Tibial nerve (tissue), 4 donors: ENCODE measurements around the gene PPP2R2C. TPM values are rescaled to one million over a fixed set of nuclear protein-coding genes. Genes with fewer than 3 reads are reported as not detected.

ENCODE experiments used
- DNase-seq, 2 donors: peaks; one replicate each; pipeline ENCODE4 v3.0.0-alpha.2; 2019; ENCODE audit warnings: low spot score in 2 of 2
- H3K27ac ChIP-seq, 4 donors: fragments of 200-600 bp; sonication (generic) in 3 of 4; one replicate each; pipeline ENCODE4 v1.5.1; 2017 to 2019; ENCODE audit warnings: mild to moderate bottlenecking in 1 of 4
- H3K27me3 ChIP-seq, 2 donors: fragments of 200-600 bp; sonication (generic) in 1 of 2; one replicate each; pipeline versions ENCODE4 v1.5.1 to v1.6.0; 2017 to 2019
- H3K36me3 ChIP-seq, 3 donors: fragments of 200-600 bp; sonication (generic); one replicate each; pipeline ENCODE4 v1.5.1; 2018 to 2019
- H3K4me1 ChIP-seq, 4 donors: fragments of 200-600 bp; sonication (generic) in 3 of 4; one replicate each; pipeline ENCODE4 v1.5.1; 2017 to 2019
- H3K4me3 ChIP-seq, 4 donors: fragments of 200-600 bp; sonication (generic) in 3 of 4; one replicate each; pipeline ENCODE4 v1.5.1; 2017 to 2019; ENCODE audit warnings: mild to moderate bottlenecking in 1 of 4, moderate library complexity in 1 of 4
- H3K9me3 ChIP-seq, 4 donors: fragments of 200-600 bp; sonication (generic) in 3 of 4; one replicate each; pipeline ENCODE4 v1.5.1; 2017 to 2019
- EP300 ChIP-seq, 2 donors: sonication (generic); formaldehyde crosslinking; IDR thresholded peaks; one replicate each; pipeline ENCODE4 v1.6.1; 2017; ENCODE audit warnings: antibody characterized with exemption in 2 of 2, mild to moderate bottlenecking in 1 of 2
- POLR2A ChIP-seq, 2 donors: fragments of 450-650 bp; IDR thresholded peaks; one replicate each; pipeline ENCODE4 v1.6.1; 2017; ENCODE audit warnings: antibody characterized with exemption in 2 of 2, mild to moderate bottlenecking in 2 of 2, moderate library complexity in 2 of 2
- WGBS, 2 donors: methylation state at CpG; one replicate each; pipeline ENCODE4 v1.1.5; 2018; 5-methylcytosine and 5-hydroxymethylcytosine counted together
- total RNA-seq, 4 donors: library from RNA; depleted of rRNA; stranded (reverse); fragments of >200 nt; gene quantifications; one replicate each; pipeline ENCODE4 v1.1.0, GENCODE V29; 2016
- TF ChIP-seq, protein P1 (sequence below), 5 experiments: fragments of 200-600 bp in 3 of 5; fragments of 450-650 bp in 2 of 5; sonication (generic) in 3 of 5; IDR thresholded peaks; one replicate each; pipeline ENCODE4 v1.5.1; 2016 to 2019; ENCODE audit warnings: antibody characterized with exemption in 5 of 5, mild to moderate bottlenecking in 3 of 5, moderate library complexity in 2 of 5

Gene PPP2R2C
- total RNA-seq, 4 donors from 2014 or later: under 0.01 to 0.66 (median 0.42) TPM; not detected in 1

DNA sequence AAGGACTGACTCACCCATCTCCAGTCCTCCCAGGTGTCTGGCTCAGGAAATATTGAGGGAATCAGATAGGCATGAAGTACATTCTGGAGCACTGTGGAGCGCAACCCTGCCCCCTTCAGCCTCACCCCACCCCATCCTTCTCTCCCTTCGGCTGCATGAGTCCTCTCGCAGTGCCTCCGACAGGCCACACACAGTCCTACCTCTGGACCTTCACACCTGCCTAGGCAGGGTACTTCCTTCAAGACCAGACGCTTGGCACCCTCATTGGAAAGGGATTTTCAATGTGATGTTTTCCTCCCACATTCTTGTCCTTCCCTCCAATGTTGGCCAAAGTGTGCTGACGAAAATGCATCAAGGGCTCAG lies 26.8 kb upstream of the PPP2R2C start:
- Histone ChIP-seq H3K9me3 (peaks cover 0 to 12% (median 0%) of the 10 kb centered on the region in 4 donors), H3K36me3 (no peaks in the 10 kb centered on the region), H3K4me1 (no peaks in the 10 kb centered on the region), H3K27me3 (no peaks in the 10 kb centered on the region), H3K4me3 (no peak overlapping the region), H3K27ac (no peak overlapping the region)
- TF ChIP-seq, protein P1, sequence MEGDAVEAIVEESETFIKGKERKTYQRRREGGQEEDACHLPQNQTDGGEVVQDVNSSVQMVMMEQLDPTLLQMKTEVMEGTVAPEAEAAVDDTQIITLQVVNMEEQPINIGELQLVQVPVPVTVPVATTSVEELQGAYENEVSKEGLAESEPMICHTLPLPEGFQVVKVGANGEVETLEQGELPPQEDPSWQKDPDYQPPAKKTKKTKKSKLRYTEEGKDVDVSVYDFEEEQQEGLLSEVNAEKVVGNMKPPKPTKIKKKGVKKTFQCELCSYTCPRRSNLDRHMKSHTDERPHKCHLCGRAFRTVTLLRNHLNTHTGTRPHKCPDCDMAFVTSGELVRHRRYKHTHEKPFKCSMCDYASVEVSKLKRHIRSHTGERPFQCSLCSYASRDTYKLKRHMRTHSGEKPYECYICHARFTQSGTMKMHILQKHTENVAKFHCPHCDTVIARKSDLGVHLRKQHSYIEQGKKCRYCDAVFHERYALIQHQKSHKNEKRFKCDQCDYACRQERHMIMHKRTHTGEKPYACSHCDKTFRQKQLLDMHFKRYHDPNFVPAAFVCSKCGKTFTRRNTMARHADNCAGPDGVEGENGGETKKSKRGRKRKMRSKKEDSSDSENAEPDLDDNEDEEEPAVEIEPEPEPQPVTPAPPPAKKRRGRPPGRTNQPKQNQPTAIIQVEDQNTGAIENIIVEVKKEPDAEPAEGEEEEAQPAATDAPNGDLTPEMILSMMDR (IDR thresholded peaks at IDR 0.05): no peak
- TF ChIP-seq EP300 (IDR thresholded peaks at IDR 0.05) (no peak), POLR2A (IDR thresholded peaks at IDR 0.05) (no peak)
- no peak for DNase-seq
- 77 to 81% methylated on average over 6 of the region's 6 CpGs for WGBS, 2 donors

DNA sequence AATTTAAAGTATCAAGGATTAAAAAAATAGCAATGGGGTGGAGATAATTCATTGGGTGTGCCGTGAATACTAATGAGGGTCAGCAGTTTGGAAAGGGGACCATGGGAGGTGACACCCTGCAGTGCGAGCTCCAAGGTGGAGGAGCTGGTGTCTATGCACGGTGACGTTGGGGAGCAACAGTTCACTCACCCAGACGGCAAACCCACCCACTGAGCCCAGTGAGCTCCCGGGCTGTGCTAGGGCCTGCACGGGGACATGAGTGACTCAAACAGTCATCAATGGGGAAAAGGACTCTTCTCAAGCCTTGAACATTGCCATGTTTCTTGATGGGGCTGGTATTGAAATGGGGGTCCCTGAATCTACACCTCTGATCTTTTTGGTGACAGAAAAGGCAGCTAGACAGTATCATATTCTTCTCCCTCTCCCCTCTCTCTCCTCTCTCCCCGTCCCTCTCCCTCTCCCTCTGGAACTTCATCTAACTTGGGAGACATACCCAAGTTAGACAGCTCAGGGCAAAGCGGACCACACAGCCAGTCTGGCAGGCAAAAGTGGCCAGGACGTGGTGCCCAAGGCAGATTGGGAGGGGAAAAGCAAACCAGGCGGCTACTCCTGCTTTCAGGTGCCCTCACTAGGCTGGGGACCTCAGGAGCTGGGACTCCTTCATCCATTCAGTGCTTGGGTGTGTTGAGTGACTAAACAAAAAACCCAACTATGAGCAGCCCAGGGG lies 26.3 kb upstream of the PPP2R2C start:
- 59 to 65% methylated on average over 11 of the region's 11 CpGs for WGBS, 2 donors
- Histone ChIP-seq H3K4me1 (peaks cover 0 to 3% (median 0%) of the 10 kb centered on the region in 4 donors), H3K9me3 (peaks cover 0 to 6% (median 0%) of the 10 kb centered on the region in 4 donors), H3K27me3 (no peaks in the 10 kb centered on the region), H3K4me3 (no peak overlapping the region), H3K36me3 (no peaks in the 10 kb centered on the region), H3K27ac (no peak overlapping the region)
- TF ChIP-seq, protein P1 (IDR thresholded peaks at IDR 0.05): no peak
- TF ChIP-seq EP300 (IDR thresholded peaks at IDR 0.05): no peak
- no peak for TF ChIP-seq POLR2A (IDR thresholded peaks at IDR 0.05)
- no peak for DNase-seq

DNA sequence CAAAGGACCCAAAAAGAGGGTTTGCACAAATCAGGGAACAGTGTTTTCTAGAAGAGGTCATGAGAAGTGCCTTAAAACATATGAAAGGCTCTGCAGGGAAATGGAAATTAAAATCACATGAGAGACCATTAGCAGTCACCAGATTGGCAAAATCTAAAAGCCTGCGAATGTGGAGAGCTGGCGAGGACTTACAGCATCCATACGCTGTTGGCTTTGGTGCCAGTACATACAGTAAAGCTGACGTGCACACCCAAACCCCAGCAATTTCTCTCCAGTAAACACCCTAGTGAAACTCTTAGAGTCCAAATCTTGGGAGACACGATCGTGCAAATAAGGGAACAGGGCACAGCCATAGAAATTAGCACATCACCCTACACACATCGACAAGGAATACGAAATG lies 25.4 kb upstream of the PPP2R2C start:
- H3K4me3 ChIP-seq: no peak overlapping the region
- H3K27ac ChIP-seq: no peak overlapping the region
- H3K9me3 ChIP-seq: no peaks in the 10 kb centered on the region
- H3K4me1 ChIP-seq: peaks cover 0 to 6% (median 0%) of the 10 kb centered on the region in 4 donors
- 87 to 92% methylated on average over 8 of the region's 8 CpGs for whole genome bisulfite sequencing, 2 donors
- TF ChIP-seq, protein P1 (IDR thresholded peaks at IDR 0.05): no peak
- TF ChIP-seq POLR2A (IDR thresholded peaks at IDR 0.05): no peak
- no peak for TF ChIP-seq EP300 (IDR thresholded peaks at IDR 0.05)
- no peaks in the 10 kb centered on the region for H3K27me3 ChIP-seq
- DNase-seq: no peak
- no peaks in the 10 kb centered on the region for H3K36me3 ChIP-seq

DNA sequence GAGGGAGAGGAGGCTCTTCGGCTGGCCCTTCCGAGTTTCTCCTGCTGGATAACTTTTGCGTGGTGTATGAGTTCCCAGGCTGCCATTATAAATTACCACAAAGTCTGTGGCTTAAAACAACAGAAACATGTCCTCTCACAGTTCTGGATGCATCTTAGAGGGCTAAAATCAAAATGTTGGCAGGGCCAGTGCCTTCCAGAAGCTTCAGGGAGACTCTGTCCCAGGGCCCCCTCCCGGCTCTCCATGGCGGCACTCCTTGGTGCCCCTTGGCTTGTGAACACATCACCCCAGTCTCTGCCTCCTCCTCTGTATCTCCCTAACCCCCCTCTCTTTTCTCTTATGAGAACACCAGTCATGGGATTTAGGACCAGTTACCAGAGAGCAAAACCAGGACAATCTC lies 23.3 kb upstream of the PPP2R2C start:
- TF ChIP-seq, protein P1 (IDR thresholded peaks at IDR 0.05): no peak
- no peak for TF ChIP-seq POLR2A (IDR thresholded peaks at IDR 0.05)
- TF ChIP-seq EP300 (IDR thresholded peaks at IDR 0.05): no peak
- 90 to 93% methylated on average over 5 of the region's 5 CpGs for WGBS, 2 donors
- Histone ChIP-seq H3K4me3 (no peak overlapping the region), H3K27me3 (no peaks in the 10 kb centered on the region), H3K9me3 (peaks cover 0 to 16% (median 0%) of the 10 kb centered on the region in 4 donors), H3K36me3 (no peaks in the 10 kb centered on the region), H3K4me1 (peaks cover 0 to 6% (median 0%) of the 10 kb centered on the region in 4 donors), H3K27ac (no peak overlapping the region)
- DNase-seq: no peak

DNA sequence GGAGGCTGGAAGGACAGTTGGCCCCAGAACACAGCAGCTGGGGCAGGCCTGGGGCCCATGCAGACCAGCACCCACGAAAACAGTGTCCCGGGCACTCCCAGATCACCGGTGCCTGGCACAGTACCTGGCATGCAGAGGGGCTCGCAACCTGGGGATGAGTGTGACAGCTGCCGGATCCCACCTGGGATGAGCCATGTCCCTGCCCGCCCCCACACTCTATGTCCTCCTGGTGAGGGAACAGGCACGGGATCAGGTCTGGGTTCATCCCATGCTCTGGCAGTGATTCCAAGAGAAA lies 22.8 kb upstream of the PPP2R2C start:
- Histone ChIP-seq H3K27me3 (no peaks in the 10 kb centered on the region), H3K4me3 (no peak overlapping the region), H3K4me1 (peaks cover 0 to 6% (median 0%) of the 10 kb centered on the region in 4 donors), H3K9me3 (peaks cover 0 to 20% (median 0%) of the 10 kb centered on the region in 4 donors), H3K36me3 (no peaks in the 10 kb centered on the region), H3K27ac (no peak overlapping the region)
- no peak for DNase-seq
- whole genome bisulfite sequencing, 2 donors: 88 to 93% methylated on average over 6 to 7 of the region's 7 CpGs
- no peak for TF ChIP-seq EP300 (IDR thresholded peaks at IDR 0.05)
- TF ChIP-seq POLR2A (IDR thresholded peaks at IDR 0.05): no peak
- TF ChIP-seq, protein P1 (IDR thresholded peaks at IDR 0.05): no peak
